HG03460 (cell line): Measurements from ENCODE around the gene FSTL4.

Experiments
- ATAC-seq: cut with Tn5 transposase; IDR thresholded peaks from one replicate; pipeline ENCODE4 v1.9.1; 2021; ENCODE audit not compliant: unreplicated experiment

The FSTL4 gene

GRCh38 chr5:133480866-133481265 lies 131.5 kb downstream of the FSTL4 start:
- ATAC-seq: no peak

- ATAC-seq: no peak
Observed at GRCh38 chr5:133480366-133480765, 132.0 kb downstream of the FSTL4 start.

- no peak for ATAC-seq
Observed at GRCh38 chr5:133478199-133478985, 133.9 kb downstream of the FSTL4 start.

GRCh38 chr5:133475986-133476385 lies 136.4 kb downstream of the FSTL4 start:
- no peak for ATAC-seq

GRCh38 chr5:133474851-133475590 lies 137.3 kb downstream of the FSTL4 start:
- no peak for ATAC-seq

GRCh38 chr5:133473291-133473690 lies 139.1 kb downstream of the FSTL4 start:
- ATAC-seq: no peak

GRCh38 chr5:133472829-133473228 lies 139.5 kb downstream of the FSTL4 start:
- ATAC-seq: no peak

- no peak for ATAC-seq
Observed at GRCh38 chr5:133471699-133472098, 140.6 kb downstream of the FSTL4 start.

- ATAC-seq: no peak
Observed at GRCh38 chr5:133470841-133471240, 141.5 kb downstream of the FSTL4 start.

GRCh38 chr5:133469846-133470245 lies 142.5 kb downstream of the FSTL4 start:
- ATAC-seq: no peak

GRCh38 chr5:133469252-133469651 lies 143.1 kb downstream of the FSTL4 start:
- no peak for ATAC-seq

GRCh38 chr5:133468596-133468995 lies 143.7 kb downstream of the FSTL4 start:
- ATAC-seq: no peak

- no peak for ATAC-seq
Observed at GRCh38 chr5:133467826-133468463, 144.4 kb downstream of the FSTL4 start.

GRCh38 chr5:133467335-133467779 lies 145.0 kb downstream of the FSTL4 start:
- ATAC-seq: no peak

GRCh38 chr5:133466556-133467334 lies 145.6 kb downstream of the FSTL4 start:
- no peak for ATAC-seq

- ATAC-seq: no peak
Observed at GRCh38 chr5:133464013-133464412, 148.3 kb downstream of the FSTL4 start.

GRCh38 chr5:133461796-133462516 lies 150.4 kb downstream of the FSTL4 start:
- no peak for ATAC-seq

- ATAC-seq: no peak
Observed at GRCh38 chr5:133460172-133460758, 152.1 kb downstream of the FSTL4 start.

- no peak for ATAC-seq
Observed at GRCh38 chr5:133459474-133460160, 152.7 kb downstream of the FSTL4 start.
